ENCODE measurements around the gene GSG1L.

GSG1L gene

GRCh38 chr16:28061352-28062101 lies 2.0 kb downstream of the GSG1L start:
- Histone ChIP-seq H3K4me3 (replicated peaks; ENCODE audit: low read depth, low read length) (no peak overlapping the region), H3K36me3 (ENCODE audit: control insufficient read depth, insufficient read depth, low read length) (no peaks in the 10 kb centered on the region), H3K27me3 (replicated peaks; ENCODE audit: control insufficient read depth, insufficient read depth, low read length) (no peaks in the 10 kb centered on the region; the same call in none of the 2 replicates)
- DNase-seq (ENCODE audit: extremely low read depth, insufficient read length) = no peak
- no peak for TF ChIP-seq CTCF (IDR thresholded peaks at IDR 0.05; ENCODE audit: insufficient read depth, low read length, poor library complexity, severe bottlenecking)

GRCh38 chr16:28059841-28060575 lies 3.5 kb downstream of the GSG1L start:
- no peak for DNase-seq (ENCODE audit: extremely low read depth, insufficient read length)
- no peaks in the 10 kb centered on the region for H3K36me3 ChIP-seq (ENCODE audit: control insufficient read depth, insufficient read depth, low read length)
- H3K4me3 ChIP-seq (replicated peaks; ENCODE audit: low read depth, low read length) = no peak overlapping the region
- no peaks in the 10 kb centered on the region; the same call in none of the 2 replicates for H3K27me3 ChIP-seq (replicated peaks; ENCODE audit: control insufficient read depth, insufficient read depth, low read length)
- no peak for TF ChIP-seq CTCF (IDR thresholded peaks at IDR 0.05; ENCODE audit: insufficient read depth, low read length, poor library complexity, severe bottlenecking)

GRCh38 chr16:28058839-28059589 lies 4.5 kb downstream of the GSG1L start:
- no peak for TF ChIP-seq CTCF (IDR thresholded peaks at IDR 0.05; ENCODE audit: insufficient read depth, low read length, poor library complexity, severe bottlenecking)
- Histone ChIP-seq H3K27me3 (replicated peaks; ENCODE audit: control insufficient read depth, insufficient read depth, low read length) (no peaks in the 10 kb centered on the region; the same call in none of the 2 replicates), H3K4me3 (replicated peaks; ENCODE audit: low read depth, low read length) (no peak overlapping the region), H3K36me3 (ENCODE audit: control insufficient read depth, insufficient read depth, low read length) (no peaks in the 10 kb centered on the region)
- DNase-seq (ENCODE audit: extremely low read depth, insufficient read length) = no peak

GRCh38 chr16:28057949-28058348 lies 5.6 kb downstream of the GSG1L start:
- H3K4me3 ChIP-seq (replicated peaks; ENCODE audit: low read depth, low read length) = no peak overlapping the region
- H3K27me3 ChIP-seq (replicated peaks; ENCODE audit: control insufficient read depth, insufficient read depth, low read length) = no peaks in the 10 kb centered on the region; the same call in none of the 2 replicates
- H3K36me3 ChIP-seq (ENCODE audit: control insufficient read depth, insufficient read depth, low read length) = no peaks in the 10 kb centered on the region
- no peak for DNase-seq (ENCODE audit: extremely low read depth, insufficient read length)
- no peak for TF ChIP-seq CTCF (IDR thresholded peaks at IDR 0.05; ENCODE audit: insufficient read depth, low read length, poor library complexity, severe bottlenecking)

- H3K4me3 ChIP-seq (replicated peaks; ENCODE audit: low read depth, low read length) = no peak overlapping the region
- DNase-seq (ENCODE audit: extremely low read depth, insufficient read length) = no peak
- no peaks in the 10 kb centered on the region for H3K27me3 ChIP-seq (replicated peaks; ENCODE audit: control insufficient read depth, insufficient read depth, low read length)
- no peaks in the 10 kb centered on the region for H3K36me3 ChIP-seq (ENCODE audit: control insufficient read depth, insufficient read depth, low read length)
- no peak for TF ChIP-seq CTCF (IDR thresholded peaks at IDR 0.05; ENCODE audit: insufficient read depth, low read length, poor library complexity, severe bottlenecking)
These were observed 10.1 kb downstream of the GSG1L start for GRCh38 chr16:28053461-28053860.
